Caki2 (cell line): Measurements from ENCODE around the gene CUZD1. TPM values are rescaled to one million over a fixed set of nuclear protein-coding genes. Genes with fewer than 3 reads are reported as not detected.
"Not testable (repeated sequence)": the region's sequence is repeated elsewhere in the genome, so short reads cannot be mapped to it uniquely, and the experiment has no call there.

Source experiments
- DNase-seq: peaks from one replicate; pipeline ENCODE4 v3.0.0-alpha.2; 2015; ENCODE audit warnings: low read depth
- in situ Hi-C: cut with HindIII; loops from 2 replicates; pipeline ENCODE4 v1.10.0; 2016; ENCODE audit warnings: low sequenced_read_pairs, low pct_unique_long_range_greater_than_20kb, mixed read lengths
- total RNA-seq: library from RNA; depleted of rRNA; stranded (reverse); fragments of >200 nt; shearing (Covaris generic); gene quantifications from 2 replicates; pipeline ENCODE4 v1.2.3, GENCODE V29; 2014; ENCODE audit warnings: low replicate concordance

The CUZD1 gene
- total RNA-seq, 1 experiment from 2014 or later: 2.5 TPM

- DNase-seq: no peak
- in situ Hi-C loops: no loop called here
Measured at GRCh38 chr10:122859527-122859926, 13.9 kb upstream of the CUZD1 start.

- in situ Hi-C loops, DNase-seq: not testable (repeated sequence)
Measured at GRCh38 chr10:122858042-122858441, 12.4 kb upstream of the CUZD1 start.

DNA sequence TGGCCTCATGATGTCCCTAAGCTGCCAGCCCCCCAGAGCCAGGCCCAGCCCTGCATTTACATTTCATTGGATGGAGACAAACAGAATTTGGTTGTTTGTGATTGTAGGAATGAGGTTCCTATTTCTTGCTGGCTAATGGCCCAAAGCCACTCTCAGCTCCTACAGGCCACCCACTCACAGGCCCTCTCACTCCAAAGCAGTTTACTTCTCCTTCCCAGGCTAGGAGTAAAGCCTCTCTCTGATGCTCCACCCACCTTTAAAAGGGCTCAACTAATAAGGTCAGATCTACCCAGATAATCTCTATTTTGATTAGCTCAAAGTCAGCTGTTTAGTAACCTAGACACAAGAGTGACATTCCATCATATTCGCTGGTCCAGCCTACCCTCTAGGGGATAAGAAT is 11.2 kb upstream of the CUZD1 start:
- DNase-seq: no peak
- in situ Hi-C loops: no loop called here

DNA sequence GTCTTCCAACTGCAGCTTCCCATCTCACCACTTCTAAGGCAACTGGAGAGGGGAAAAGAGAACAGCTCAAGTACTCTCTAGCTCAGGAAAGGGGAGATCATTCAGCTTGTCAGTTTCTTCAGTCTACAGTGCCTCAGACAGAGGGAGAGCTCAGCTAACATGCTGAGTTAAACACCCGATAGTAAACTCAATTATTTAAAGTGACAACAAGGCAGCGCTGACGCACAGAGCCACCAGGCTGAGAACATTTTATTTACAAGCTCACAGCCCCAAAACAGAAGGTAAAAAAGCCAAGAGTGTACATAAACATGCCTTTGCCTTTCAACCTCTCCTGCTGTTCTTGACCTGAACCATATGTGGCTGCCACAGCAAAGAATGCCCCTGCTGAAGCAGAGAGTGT is 10.1 kb upstream of the CUZD1 start:
- in situ Hi-C loops: no loop called here
- DNase-seq: no peak

DNA sequence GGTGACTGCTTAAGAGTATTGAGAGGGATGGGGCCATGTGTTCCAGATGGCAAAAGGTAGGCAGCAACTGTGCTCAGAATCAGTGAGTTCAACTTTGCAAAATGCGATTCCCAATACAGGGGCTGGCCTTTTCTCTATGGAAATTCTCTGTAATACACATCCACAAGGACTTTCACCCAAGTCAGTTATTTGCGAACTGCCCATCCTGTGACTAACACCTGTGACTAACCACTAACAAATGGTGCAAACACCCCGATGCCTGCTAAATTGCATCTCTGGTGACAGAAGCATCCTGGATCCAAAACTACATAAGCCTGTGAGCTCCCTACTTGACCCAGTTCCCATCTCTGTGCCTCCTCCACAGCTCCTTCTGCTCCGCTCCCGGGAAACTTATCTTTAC is 9.0 kb upstream of the CUZD1 start:
- peak; percentile 13 for DNase-seq
- in situ Hi-C loops: no loop called here

DNA sequence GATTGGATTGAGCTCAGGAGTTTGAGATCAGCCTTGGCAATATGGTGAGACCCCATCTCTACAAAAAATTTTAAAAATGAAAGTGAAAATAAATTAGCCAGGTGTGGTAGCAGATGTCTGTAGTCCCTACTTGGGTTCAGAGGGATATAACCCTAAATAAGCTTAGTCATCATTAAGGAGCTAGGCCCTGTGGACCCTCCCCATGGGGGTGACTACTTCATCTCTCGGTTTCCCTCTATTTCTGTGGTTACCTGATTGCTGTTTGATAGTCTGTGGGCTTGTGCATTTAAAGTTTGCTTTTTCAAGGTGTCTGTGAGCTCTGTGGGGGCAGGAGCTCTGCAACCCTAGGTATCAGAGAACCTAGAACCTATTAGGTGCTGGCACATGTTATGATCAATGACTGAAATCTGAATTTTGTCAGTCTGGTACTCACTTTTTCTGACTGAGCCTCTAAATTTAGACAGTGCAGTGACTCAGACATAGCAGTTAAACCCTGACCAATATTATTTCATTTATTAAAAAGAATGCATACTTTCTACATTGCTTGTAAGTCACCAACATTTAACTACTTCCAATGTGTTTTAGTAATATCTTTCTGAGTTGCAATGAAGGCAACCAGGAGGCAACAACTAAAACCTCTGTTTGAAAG is 8.1 kb upstream of the CUZD1 start:
- no peak for DNase-seq

DNA sequence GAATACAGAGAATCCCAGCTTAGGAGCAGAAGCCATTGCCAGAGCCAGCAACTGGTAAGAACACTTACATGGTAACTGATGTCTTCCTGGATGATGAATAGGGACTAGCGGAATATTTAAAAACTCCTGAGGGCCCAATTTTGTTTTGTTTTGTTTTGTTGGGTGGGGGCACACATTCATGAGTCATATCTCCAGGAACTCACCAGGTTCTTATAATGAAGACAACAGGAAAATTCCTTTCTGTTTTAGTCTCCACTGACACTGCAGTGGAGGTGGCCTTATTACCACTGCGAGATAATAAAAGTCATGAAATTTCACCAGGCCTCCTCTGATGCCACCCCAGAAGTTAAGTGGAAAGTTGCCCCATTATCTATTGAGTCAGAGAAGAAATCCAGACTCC is 6.6 kb upstream of the CUZD1 start:
- DNase-seq: peak; percentile 39
- in situ Hi-C loops: no loop called here

More for the DNA sequence above, 8.1 kb upstream of the CUZD1 start:
- in situ Hi-C loops: no loop called here

DNA sequence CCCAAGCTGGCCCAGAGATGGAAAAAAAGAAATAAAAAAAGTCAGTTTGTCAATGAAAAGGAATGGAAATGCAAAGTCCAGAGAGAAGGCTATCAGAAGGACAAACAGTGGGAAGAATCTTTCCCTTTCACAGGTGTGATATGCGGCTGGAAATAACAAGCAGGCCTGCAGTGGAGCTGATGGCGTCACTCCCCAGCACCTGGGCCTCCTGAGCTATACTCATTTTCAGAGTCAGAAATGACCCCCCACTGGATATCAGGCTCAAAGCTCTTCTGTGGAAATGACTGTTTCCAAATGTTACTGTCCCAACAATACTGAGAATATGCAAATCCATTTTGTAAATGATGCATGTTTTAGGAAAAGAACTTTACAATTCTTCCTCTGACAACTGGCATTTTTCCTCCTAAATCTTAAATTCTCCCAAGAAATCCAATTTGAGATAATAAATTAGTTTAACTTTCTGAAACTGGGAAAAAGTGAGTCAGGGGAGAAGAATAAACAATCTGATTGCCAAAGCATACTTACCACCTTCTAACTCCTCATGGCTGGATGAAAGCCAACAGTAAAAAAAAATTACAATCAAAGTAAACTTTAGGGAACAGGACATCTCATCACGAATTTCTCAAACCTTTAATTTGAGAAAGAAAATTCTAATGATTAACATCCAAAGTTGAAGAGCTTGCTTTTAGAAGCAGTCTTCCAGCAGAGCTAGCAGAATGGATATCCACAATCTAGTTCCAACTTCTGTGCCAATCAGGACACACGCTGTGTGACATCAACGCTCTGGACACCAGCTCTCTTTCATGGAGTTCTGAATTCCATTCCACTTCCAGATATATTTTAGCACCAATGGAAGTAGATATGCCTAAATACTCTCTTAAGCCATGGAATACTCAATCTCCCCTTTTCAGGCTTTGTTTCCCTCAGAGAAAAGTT is 5.3 kb upstream of the CUZD1 start:
- in situ Hi-C loops: no loop called here
- peak; percentile 35 for DNase-seq

DNA sequence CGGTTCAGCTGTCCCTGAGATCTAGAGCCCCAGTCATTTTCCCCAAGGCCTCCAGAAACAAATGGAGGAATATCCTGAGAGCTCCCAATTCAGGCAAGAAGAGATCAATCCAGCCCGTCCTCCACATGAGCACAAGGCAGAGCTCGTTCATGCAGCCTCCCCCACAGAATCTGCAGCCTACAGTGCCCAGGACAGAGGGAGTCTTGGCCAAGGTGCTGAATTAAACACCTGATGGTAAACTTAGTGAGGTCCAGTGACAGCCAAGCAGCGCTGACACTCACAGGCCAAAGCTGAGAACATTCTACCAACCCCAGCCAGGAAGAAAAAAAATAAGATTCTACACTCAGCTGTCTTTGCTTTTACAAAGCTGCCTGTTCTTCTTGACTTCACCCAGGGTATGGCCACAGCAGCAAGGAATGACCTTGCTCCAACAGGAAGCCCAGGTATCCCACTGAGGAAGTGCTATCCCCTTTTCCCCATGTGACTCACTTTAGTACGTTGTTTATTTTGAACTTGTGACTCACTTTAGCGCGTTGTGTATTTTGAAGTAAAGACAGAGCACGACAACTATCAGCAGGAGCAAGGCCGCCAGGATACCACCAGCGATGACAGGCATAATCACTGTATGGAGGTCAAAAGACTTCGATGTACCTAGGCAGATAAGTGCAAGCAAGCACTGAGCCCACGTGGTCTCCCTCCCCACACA is 4.4 kb upstream of the CUZD1 start:
- in situ Hi-C loops: no loop called here
- peak; percentile 42 for DNase-seq

DNA sequence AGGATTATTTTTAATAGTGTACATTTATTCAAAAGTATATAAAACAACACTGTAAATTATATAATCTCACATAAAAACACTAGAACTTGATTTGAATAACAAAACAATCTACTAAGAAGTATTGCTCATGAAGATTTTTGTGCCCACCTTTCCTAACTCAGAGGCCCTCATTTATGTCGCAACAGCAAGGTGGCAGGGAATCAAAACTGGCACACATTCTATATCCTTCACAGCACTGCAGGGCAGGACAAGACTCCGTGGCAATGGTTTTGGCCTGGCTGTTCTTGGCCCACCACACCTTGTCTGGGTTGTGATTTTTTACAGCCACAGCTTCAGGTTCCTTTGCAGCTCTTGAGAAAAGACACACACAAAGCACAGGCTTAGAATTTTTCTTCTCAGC is 3.4 kb upstream of the CUZD1 start:
- no peak for DNase-seq
- in situ Hi-C loops: no loop called here

- no peak for DNase-seq
- in situ Hi-C loops: no loop called here
Measured at GRCh38 chr10:122847782-122848604, 2.3 kb upstream of the CUZD1 start.

- no peak for DNase-seq
- in situ Hi-C loops: no loop called here
Measured at GRCh38 chr10:122844146-122844545, 1.5 kb downstream of the CUZD1 start.

GRCh38 chr10:122841569-122841968 is 4.1 kb downstream of the CUZD1 start:
- in situ Hi-C loops: no loop called here
- DNase-seq: no peak

GRCh38 chr10:122839505-122839904 is 6.2 kb downstream of the CUZD1 start:
- in situ Hi-C loops: no loop called here
- no peak for DNase-seq

DNA sequence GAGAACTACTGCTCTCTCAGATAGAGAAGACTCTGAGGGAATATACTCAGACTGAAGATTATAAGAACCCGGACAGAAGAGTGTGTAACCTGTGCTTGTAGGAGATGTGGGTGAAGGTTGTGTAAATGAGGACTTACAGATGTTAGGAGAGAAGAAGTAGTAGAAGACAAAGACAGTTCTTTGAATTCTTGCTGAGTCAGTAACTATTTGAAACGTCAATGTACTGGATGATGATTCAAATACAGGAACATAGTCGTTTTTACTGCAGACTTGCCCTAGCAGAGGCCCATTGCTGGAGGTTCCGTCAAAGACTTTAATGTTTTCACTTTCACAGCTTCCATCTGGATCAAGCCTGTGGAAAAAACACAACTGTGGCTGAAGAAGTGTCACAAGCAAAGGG is 6.8 kb downstream of the CUZD1 start:
- in situ Hi-C loops: no loop called here
- DNase-seq: no peak

GRCh38 chr10:122835908-122836307 is 9.7 kb downstream of the CUZD1 start:
- DNase-seq: no peak

DNA sequence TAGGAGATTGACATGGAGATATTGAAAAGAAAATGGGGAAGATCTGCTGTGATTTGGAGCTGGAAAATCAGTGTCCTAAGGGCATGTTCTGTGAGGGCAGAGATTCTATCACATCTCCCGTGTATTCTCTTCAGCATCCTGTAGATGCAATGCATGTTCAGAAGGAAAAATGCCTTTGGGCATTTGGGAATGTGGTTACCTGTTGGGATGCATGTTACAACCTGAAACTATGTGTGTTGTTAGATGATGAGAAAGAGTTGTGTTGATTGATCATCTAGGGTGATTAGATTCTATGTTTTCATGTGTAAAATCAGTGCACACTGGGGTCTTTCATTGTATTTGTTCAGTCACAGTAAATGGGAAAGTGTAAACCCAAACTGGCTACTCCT is 14.7 kb downstream of the CUZD1 start:
- no peak for DNase-seq

More at GRCh38 chr10:122835908-122836307, 9.7 kb downstream of the CUZD1 start:
- in situ Hi-C loops: no loop called here

DNA sequence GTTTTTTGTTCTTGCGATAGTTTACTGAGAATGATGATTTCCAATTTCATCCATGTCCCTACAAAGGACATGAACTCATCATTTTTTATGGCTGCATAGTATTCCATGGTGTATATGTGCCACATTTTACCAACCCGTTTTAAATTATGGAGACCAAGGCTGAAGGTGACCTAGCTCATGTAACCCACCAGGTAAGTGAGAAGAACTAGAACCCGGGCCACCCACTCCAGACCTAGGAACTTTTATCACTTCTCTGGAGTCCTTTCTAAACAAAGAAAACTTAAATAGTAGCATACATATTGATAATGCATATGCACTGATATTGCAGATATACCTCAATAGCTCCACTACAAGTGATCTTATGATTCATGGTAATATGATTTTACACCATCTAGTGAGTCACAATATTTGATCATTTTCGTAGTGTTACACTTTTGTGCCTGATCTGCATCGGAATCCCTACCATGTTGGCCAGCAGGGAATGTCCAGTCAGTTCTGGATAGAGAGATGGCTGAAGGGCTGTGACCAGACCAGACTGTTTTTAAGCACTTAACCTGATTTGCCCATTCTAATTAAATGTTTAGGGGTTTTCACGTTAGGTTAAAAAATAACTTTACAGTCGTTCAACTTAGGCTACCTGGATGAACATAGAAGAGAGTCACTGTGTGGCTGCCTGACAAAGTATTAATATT is 15.2 kb downstream of the CUZD1 start:
- DNase-seq: no peak
- in situ Hi-C loops: no loop called here

More for the DNA sequence above, 14.7 kb downstream of the CUZD1 start:
- in situ Hi-C loops: no loop called here
